COLO829 (cell line): ENCODE data around the gene TGFBR3.
"Not testable (repeated sequence)": the region's sequence is repeated elsewhere in the genome, so short reads cannot be mapped to it uniquely, and the experiment has no call there.

Experiments used
- DNase-seq: peaks from one replicate; pipeline ENCODE4 v3.0.0; 2012; ENCODE audit warnings: low spot score

The TGFBR3 gene

GRCh38 chr1:91682882-91683597 is 202.9 kb downstream of the TGFBR3 start:
- DNase-seq, result no peak

GRCh38 chr1:91680556-91681155 is 205.3 kb downstream of the TGFBR3 start:
- no peak for DNase-seq

- no peak for DNase-seq
These were observed 206.5 kb downstream of the TGFBR3 start for GRCh38 chr1:91679446-91679845.

GRCh38 chr1:91676030-91676429 is 209.9 kb downstream of the TGFBR3 start:
- DNase-seq, result no peak

- no peak for DNase-seq
These were observed 211.8 kb downstream of the TGFBR3 start for GRCh38 chr1:91674107-91674506.

- DNase-seq, result no peak
These were observed 212.3 kb downstream of the TGFBR3 start for GRCh38 chr1:91673613-91674012.

GRCh38 chr1:91672601-91673161 is 213.3 kb downstream of the TGFBR3 start:
- no peak for DNase-seq

GRCh38 chr1:91670781-91671180 is 215.2 kb downstream of the TGFBR3 start:
- no peak for DNase-seq

GRCh38 chr1:91669584-91670350 is 216.2 kb downstream of the TGFBR3 start:
- no peak for DNase-seq

GRCh38 chr1:91666651-91667050 is 219.3 kb downstream of the TGFBR3 start:
- not testable (repeated sequence) for DNase-seq

GRCh38 chr1:91661121-91661520 is 224.8 kb downstream of the TGFBR3 start:
- no peak for DNase-seq

- DNase-seq, result no peak
These were observed 225.2 kb downstream of the TGFBR3 start for GRCh38 chr1:91660708-91661107.

- no peak for DNase-seq
These were observed 230.0 kb downstream of the TGFBR3 start for GRCh38 chr1:91655912-91656449.

- no peak for DNase-seq
These were observed 232.8 kb downstream of the TGFBR3 start for GRCh38 chr1:91653183-91653582.

GRCh38 chr1:91651661-91652071 is 234.3 kb downstream of the TGFBR3 start:
- no peak for DNase-seq

GRCh38 chr1:91651243-91651642 is 234.7 kb downstream of the TGFBR3 start:
- no peak for DNase-seq

- DNase-seq, result no peak
These were observed 235.2 kb downstream of the TGFBR3 start for GRCh38 chr1:91650764-91651163.

- no peak for DNase-seq
These were observed 238.9 kb downstream of the TGFBR3 start for GRCh38 chr1:91647061-91647460.

GRCh38 chr1:91645031-91645430 is 240.9 kb downstream of the TGFBR3 start:
- no peak for DNase-seq

GRCh38 chr1:91643431-91643830 is 242.5 kb downstream of the TGFBR3 start:
- no peak for DNase-seq

- no peak for DNase-seq
These were observed 244.9 kb downstream of the TGFBR3 start for GRCh38 chr1:91640877-91641526.

- DNase-seq, result no peak
These were observed 248.4 kb downstream of the TGFBR3 start for GRCh38 chr1:91637539-91637994.
